NCI-H1436 (cell line): Measurements from ENCODE around the gene RELT.

Experiments
- DNase-seq: peaks from one replicate; lab custom pipeline; 2025; lab: John Stamatoyannopoulos, UW

The RELT gene

DNA sequence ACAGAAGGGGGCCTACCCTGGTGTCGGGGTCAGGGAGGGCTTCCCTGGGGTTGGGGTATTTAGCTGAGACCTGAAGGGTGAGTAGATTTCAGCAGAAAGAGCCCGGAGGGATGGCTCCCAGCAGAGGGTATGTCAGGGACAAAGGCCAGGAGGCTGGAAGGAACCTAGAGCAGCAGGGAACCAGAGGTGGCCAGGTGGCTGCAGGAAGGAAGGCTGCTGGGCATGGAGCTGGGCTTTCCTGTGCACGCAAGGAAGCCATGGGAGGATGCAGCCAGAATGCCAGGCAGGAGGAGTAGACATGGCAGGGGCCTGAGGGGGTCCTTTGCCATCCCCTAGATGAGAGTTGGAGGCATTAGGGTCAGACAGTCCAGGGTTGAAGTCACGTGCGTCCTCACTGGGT is 27.4 kb upstream of the RELT start:
- DNase-seq: no peak

DNA sequence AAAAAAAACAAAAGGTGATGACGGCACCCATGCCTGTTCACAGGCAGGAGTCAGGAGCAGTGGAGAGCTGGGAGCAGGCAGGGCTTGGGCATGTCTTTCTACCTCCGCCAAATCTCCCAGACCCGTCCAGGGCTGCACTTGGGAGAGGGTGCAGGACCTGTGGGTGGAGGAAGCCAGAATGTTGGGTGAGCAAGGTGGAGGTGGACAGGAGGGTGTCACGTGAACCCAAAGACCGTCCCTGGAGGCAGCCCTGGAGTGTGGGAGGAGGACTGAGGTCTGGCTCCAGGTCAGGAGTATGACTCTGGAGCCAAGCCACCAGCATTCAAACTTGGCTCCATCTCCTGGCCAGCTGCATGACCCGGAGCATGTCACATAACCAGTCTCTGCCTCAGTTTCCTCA is 26.6 kb upstream of the RELT start:
- DNase-seq: no peak

GRCh38 chr11:73350908-73351636 is 25.1 kb upstream of the RELT start:
- peak; percentile 62 for DNase-seq

GRCh38 chr11:73353422-73353821 is 22.8 kb upstream of the RELT start:
- DNase-seq: no peak

- DNase-seq: no peak
These were observed 21.1 kb upstream of the RELT start for GRCh38 chr11:73355109-73355508.

- no peak for DNase-seq
These were observed 19.0 kb upstream of the RELT start for GRCh38 chr11:73356979-73357860.

GRCh38 chr11:73358071-73358470 is 18.1 kb upstream of the RELT start:
- DNase-seq: no peak

DNA sequence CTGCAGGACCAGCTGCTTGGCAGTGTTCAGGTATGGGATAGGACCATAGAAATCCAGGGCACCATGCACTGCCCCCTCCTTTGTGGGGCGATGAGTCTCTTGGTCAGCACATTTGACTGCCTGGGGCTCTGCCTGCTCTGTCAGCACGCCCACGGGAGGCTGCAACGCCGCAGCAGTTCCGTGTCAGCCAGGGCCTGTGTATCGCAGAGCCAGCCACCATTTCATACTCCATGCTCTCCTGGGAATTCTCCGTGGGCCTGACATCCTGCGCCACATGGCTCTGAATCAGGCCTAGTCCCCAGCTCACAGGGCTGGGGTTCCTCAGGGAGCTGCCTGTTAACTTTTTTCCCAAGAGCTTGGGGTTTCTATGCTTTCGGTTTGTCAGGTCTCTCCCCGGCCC is 16.9 kb upstream of the RELT start:
- no peak for DNase-seq

DNA sequence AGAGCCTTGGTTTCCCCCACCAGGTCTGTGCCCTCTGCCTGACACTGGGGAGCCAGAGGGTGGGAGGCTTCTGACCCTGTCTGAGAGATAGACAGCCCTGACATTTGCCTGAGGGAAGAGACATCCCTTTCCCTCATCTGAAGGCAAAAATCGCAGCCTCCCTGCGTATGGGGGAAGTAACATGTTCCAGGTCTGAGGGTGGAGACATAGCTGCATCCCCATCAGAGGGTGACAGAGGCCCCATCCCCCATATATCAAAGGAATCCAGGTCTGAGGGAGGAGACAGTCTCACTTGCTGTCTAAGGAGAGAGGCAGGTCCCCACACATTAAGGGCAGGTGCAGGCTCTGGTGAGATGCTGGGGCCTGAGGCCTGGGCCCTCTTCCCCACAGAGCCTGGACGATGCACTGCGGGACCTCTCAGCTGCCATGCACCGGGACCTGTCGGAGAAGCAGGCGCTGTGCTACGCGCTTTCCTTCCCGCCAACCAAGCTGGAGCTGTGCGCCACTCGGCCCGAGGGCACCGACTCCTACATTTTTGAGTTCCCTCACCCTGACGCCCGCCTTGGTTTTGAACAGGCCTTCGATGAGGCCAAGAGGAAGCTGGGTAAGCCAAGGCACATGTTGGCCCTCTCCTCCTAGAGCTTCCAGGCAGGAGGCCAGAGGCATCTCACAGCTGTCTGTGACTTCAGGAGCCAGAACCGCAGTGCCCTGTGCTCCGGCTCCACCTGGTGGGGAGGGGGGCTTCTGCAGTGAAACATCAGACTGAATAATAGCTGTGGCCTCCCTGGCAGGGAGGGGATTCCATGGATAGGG is 16.1 kb upstream of the RELT start:
- no peak for DNase-seq

DNA sequence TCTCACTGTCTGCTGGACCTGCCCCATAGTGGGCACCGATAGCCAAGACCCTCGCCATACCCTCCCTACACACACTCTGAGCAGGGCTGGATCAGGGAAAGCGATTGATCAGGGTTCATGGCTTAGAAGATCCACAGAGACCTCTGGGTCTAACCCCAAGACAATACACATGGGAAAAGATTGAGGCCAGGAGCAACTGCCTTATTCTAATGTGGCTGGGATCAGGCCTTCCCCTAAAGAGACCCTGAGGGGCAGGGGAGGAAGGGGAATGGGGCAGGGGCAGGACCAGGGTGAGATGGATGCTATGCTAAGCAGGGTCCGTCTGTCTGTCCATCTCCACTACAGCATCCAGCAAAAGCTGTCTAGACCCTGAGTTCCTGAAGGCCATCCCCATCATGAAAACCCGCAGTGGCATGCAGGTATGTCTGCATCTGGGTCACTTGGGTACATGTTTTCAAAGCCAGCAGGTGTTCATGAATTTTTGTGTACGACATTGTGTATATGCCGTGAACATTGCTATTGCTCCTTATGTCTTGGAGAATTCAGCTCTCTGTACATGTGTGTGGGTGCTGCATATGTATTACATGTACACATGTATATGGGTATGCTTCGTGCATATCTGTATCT is 15.3 kb upstream of the RELT start:
- no peak for DNase-seq

GRCh38 chr11:73361953-73362776 is 14.0 kb upstream of the RELT start:
- DNase-seq: no peak

- DNase-seq: no peak
These were observed 13.1 kb upstream of the RELT start for GRCh38 chr11:73363147-73363546.

DNA sequence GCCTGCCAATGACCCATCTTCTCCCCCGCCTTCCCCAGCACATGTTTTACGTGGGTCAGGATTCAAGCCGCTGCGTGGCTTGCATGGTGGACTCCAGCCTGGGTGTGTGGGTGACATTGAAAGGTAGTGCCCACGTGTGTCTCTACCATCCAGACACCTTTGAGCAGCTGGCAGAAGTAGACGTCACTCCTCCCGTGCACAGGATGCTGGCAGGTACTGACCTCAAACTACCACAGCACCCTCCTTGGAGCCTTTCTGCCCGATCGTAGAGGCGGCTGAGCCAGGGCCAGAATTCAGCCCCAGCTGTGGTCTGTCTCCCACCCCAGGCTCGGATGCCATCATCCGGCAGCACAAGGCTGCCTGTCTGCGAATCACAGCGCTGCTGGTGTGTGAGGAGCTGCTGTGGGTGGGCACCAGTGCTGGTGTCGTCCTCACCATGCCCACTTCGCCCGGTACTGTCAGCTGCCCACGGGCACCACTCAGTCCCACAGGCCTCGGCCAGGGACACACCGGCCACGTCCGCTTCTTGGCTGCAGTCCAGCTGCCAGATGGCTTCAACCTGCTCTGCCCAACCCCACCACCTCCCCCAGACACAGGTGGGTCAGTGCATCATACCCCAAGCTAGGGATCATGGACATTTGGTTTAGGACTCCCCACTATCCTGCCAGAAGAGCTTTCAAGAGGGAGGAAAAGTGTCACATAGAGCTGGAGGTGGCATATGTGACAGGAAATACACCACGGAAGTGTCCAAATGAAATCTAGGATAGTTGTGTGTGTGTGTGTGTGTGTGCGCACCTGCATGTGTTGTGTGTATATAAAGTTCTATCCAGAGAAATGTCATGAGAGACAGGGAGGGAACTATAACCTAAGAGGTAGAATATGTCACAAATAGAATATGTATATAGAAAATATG is 10.6 kb upstream of the RELT start:
- no peak for DNase-seq

GRCh38 chr11:73366265-73366610 is 10.0 kb upstream of the RELT start:
- no peak for DNase-seq

DNA sequence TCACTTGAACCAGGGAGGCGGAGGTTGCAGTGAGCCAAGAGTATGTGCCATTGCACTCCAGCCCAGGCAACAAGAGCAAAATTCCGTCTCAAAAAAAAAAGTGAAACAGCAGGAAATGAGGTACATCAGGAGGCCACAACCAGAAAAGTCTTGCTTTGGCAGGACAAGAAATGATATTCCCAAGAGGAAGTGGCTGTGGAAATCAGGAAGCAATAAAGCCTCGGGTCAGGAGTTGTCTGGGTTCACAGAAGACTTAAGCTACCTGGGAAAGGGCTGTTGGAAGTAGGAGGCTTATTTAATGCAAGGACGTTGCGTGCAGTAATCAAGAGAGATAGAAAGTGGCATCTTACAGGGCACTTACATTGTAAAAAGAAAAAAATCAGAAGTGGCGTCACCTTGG is 9.2 kb upstream of the RELT start:
- no peak for DNase-seq

GRCh38 chr11:73367482-73368024 is 8.6 kb upstream of the RELT start:
- DNase-seq: no peak

DNA sequence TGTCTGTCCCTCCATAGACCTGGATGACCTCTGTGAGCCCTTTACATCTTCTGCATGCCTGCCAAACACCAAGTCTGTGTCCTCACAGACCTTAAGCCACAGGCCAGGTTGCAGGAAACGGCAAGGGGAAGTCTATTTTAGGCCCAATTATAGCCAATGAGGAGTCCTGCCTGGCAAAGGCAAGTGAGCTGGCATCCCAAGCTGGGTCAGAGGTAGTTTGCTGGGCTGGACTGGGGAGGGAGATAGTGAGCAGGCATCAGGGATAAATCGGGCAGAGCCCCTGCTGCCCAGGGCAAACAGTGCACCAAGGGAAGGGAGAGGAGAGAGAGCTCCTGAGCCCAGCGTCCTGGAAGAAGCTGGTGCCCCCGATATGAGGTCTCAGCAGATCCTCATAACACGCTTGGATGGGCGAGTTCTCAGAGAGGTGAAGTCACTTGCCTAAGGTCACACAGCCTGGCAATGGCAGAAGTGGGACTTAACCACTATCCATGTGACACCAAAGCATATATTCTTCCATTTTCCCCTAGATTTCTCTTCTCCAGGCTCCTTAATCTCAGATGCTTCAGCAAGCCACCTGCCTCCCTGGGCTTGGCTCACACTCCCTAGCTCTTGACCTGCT is 3.7 kb upstream of the RELT start:
- DNase-seq: no peak

DNA sequence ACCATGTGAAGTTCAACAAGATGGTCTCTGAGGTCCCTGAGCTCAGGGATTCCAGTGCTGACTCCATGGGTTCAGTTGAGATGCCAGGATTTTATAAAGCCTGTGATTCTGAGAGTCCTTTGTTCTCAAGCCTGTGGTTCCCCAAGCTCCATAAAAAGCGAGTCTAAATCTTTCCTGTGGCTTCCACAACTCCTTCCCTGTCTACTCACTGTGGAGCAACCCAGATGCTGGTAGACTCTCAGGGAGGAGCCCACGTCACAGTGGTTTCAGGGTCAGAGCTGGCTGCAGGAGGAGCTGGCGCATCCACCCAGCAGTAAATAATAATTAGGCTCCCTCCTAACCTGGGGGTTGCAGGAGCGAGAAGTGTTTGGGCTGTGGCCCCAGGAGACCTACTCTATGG is 2.0 kb upstream of the RELT start:
- DNase-seq: peak; percentile 50

DNA sequence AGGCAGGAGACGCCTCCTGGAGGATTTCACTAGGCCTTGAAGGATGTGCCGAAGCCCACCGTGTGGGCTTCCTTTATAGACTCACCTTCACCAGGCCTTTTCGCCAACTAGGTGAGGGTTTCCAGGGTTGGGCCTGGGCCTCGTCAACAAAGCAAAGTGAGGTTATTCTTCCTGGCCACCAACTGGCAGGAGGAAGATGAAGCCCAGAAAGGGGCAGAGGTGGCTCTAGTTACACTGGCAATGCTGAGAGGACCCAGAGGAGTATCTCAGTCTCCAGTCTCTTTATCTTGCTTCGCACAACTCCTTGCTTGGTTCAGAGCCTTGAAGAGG is 404 bp upstream of the RELT start:
- DNase-seq: no peak
